Endodermal cell (in vitro differentiated cells): ENCODE measurements around the gene COL18A1. TPM values are rescaled to one million over a fixed set of nuclear protein-coding genes. Genes with fewer than 3 reads are reported as not detected.
"Not testable (repeated sequence)": the region's sequence is repeated elsewhere in the genome, so short reads cannot be mapped to it uniquely, and the experiment has no call there.

Experiments
- DNase-seq: peaks from one replicate; pipeline ENCODE4 v3.0.0-alpha.2; 2017
- H3K27ac ChIP-seq: 2 replicates; pipeline ENCODE4 v1.5.1; 2013; ENCODE audit warnings: mild to moderate bottlenecking, low read depth, low read length, moderate library complexity
- H3K27me3 ChIP-seq: 2 replicates; pipeline ENCODE4 v1.6.1; 2013; ENCODE audit warnings: mild to moderate bottlenecking, low read length, moderate library complexity; ENCODE audit not compliant: insufficient read depth, control insufficient read depth, poor library complexity, severe bottlenecking
- H3K36me3 ChIP-seq: 2 replicates; pipeline ENCODE4 v1.7.0; 2013; ENCODE audit warnings: mild to moderate bottlenecking, low read length, moderate library complexity; ENCODE audit not compliant: control insufficient read depth, insufficient read depth
- H3K4me1 ChIP-seq: one replicate; pipeline ENCODE4 v1.7.0; 2013; ENCODE audit warnings: low read length; ENCODE audit not compliant: control insufficient read depth, insufficient read depth
- H3K4me3 ChIP-seq: 2 replicates; pipeline ENCODE4 v1.5.1; 2013; ENCODE audit warnings: mild to moderate bottlenecking, low read length, moderate library complexity
- H3K9ac ChIP-seq: 2 replicates; pipeline ENCODE4 v1.6.1; 2013; ENCODE audit warnings: mild to moderate bottlenecking, low read length, moderate library complexity; ENCODE audit not compliant: poor library complexity, severe bottlenecking; ENCODE audit errors: extremely low read depth
- H3K9me3 ChIP-seq: 2 replicates; pipeline ENCODE4 v1.6.1; 2013; ENCODE audit warnings: mild to moderate bottlenecking, low read length, moderate library complexity; ENCODE audit not compliant: control insufficient read depth
- H3K27ac Mint-ChIP-seq: 2 replicates; pipeline ENCODE4 v1.8.0; 2020; ENCODE audit warnings: mixed read lengths
- H3K27me3 Mint-ChIP-seq: 2 replicates; pipeline ENCODE4 v1.8.0; 2021; ENCODE audit warnings: mild to moderate bottlenecking, mixed read lengths; ENCODE audit not compliant: insufficient read depth
- H3K36me3 Mint-ChIP-seq: 2 replicates; pipeline ENCODE4 v1.8.0; 2020; ENCODE audit warnings: low read depth, mixed read lengths
- H3K4me1 Mint-ChIP-seq: 2 replicates; pipeline ENCODE4 v1.8.0; 2020; ENCODE audit warnings: mixed read lengths
- H3K4me3 Mint-ChIP-seq: 2 replicates; pipeline ENCODE4 v1.8.0; 2020; ENCODE audit warnings: mild to moderate bottlenecking, moderate library complexity, mixed read lengths
- H3K9me3 Mint-ChIP-seq: 2 replicates; pipeline ENCODE4 v1.8.0; 2020; ENCODE audit warnings: mild to moderate bottlenecking, mixed read lengths
- WGBS, 2 experiments: methylation state at CpG; one replicate each; pipeline versions ENCODE4 v1.1.5 to v1.1.7; 2013; ENCODE audit warnings: missing lambda C conversion rate in 2 of 2, mixed read lengths in 1 of 2; ENCODE audit not compliant: insufficient coverage in 1 of 2, insufficient read length in 1 of 2; 5-methylcytosine and 5-hydroxymethylcytosine counted together
- total RNA-seq, 2 donors: library from RNA; stranded (reverse); fragmentation: NEBNext Ultra II Directional in 1 of 2; extraction: Animal tissue kit (Norgen Biotek cat#: 25700) in 1 of 2; gene quantifications; 2 replicates in 1 of 2; 3 replicates in 1 of 2; pipeline ENCODE4 v1.2.1, GENCODE V29; 2021
- TF ChIP-seq, protein P1 (sequence below): fragments of 200-600 bp; sonication (generic); conservative IDR thresholded peaks from 2 replicates; pipeline ENCODE4 v1.5.0; 2021; ENCODE audit warnings: antibody characterized with exemption, mild to moderate bottlenecking

The COL18A1 gene
- total RNA-seq, 2 donors from 2014 or later = 332 to 398 TPM

GRCh38 chr21:45528981-45529784, 124.2 kb downstream of the COL18A1 start:
- H3K9me3 Mint-ChIP-seq = no peaks in the 10 kb centered on the region

DNA sequence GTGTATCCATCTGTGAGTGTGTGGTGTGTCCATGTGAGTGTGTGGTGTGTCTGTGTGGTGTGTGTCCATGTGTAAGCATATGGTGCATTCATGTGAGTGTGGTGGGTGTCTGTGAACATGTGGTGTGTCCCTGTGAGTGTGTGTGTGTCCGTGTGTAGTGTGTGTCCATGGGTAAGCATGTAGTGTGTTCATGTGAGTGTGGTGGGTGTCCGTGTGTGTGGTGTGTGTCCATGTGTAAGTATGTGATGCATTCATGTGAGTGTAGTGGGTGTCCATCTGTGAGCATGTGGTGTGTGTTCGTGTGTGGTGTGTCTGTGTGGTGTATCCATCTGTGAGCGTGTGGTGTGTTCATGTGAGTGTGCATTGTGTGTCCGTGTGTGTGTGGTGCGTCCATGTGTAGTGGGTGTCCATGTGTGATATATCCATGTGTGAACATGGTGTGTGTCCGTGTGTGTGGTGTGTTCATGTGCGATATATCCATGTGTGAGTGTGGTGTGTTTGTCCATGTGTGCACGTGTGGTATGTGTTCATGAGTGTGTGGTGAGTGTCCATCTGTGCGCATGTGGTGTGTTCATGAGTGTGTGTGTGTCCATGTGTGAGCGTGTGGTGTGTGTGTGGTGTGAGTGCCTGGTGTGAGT, 124.9 kb downstream of the COL18A1 start:
- Histone ChIP-seq H3K4me1 (peaks cover 2% of the 10 kb centered on the region), H3K27ac (no peak overlapping the region), H3K9me3 (no peaks in the 10 kb centered on the region), H3K4me3 (no peak overlapping the region), H3K36me3 (peaks cover 21% of the 10 kb centered on the region), H3K9ac (no peak overlapping the region), H3K27me3 (no peaks in the 10 kb centered on the region)
- Mint-ChIP-seq H3K4me3 (no peak overlapping the region), H3K4me1 (no peaks in the 10 kb centered on the region), H3K9me3 (no peaks in the 10 kb centered on the region), H3K27me3 (no peaks in the 10 kb centered on the region), H3K36me3 (peaks cover 23% of the 10 kb centered on the region), H3K27ac (no peak overlapping the region)
- DNase-seq = peak; percentile 27
- TF ChIP-seq, protein P1, sequence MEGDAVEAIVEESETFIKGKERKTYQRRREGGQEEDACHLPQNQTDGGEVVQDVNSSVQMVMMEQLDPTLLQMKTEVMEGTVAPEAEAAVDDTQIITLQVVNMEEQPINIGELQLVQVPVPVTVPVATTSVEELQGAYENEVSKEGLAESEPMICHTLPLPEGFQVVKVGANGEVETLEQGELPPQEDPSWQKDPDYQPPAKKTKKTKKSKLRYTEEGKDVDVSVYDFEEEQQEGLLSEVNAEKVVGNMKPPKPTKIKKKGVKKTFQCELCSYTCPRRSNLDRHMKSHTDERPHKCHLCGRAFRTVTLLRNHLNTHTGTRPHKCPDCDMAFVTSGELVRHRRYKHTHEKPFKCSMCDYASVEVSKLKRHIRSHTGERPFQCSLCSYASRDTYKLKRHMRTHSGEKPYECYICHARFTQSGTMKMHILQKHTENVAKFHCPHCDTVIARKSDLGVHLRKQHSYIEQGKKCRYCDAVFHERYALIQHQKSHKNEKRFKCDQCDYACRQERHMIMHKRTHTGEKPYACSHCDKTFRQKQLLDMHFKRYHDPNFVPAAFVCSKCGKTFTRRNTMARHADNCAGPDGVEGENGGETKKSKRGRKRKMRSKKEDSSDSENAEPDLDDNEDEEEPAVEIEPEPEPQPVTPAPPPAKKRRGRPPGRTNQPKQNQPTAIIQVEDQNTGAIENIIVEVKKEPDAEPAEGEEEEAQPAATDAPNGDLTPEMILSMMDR = no peak
- WGBS, 2 experiments = 92 to 94% methylated on average over 10 to 11 of the region's 11 CpGs

More at GRCh38 chr21:45528981-45529784, 124.2 kb downstream of the COL18A1 start:
- H3K4me3 Mint-ChIP-seq = no peak overlapping the region
- H3K27me3 Mint-ChIP-seq = no peaks in the 10 kb centered on the region
- peaks cover 21% of the 10 kb centered on the region for H3K36me3 ChIP-seq
- DNase-seq = peak; percentile 40
- TF ChIP-seq, protein P1 = peak; percentile 16
- H3K9ac ChIP-seq = no peak overlapping the region
- no peaks in the 10 kb centered on the region for H3K4me1 Mint-ChIP-seq
- no peak overlapping the region for H3K4me3 ChIP-seq
- peaks cover 24% of the 10 kb centered on the region for H3K36me3 Mint-ChIP-seq
- WGBS, 2 experiments = 90% methylated on average over 15 to 20 of the region's 20 CpGs
- H3K27ac ChIP-seq = no peak overlapping the region
- H3K27ac Mint-ChIP-seq = no peak overlapping the region
- H3K9me3 ChIP-seq = no peaks in the 10 kb centered on the region
- no peaks in the 10 kb centered on the region for H3K4me1 ChIP-seq
- H3K27me3 ChIP-seq = no peaks in the 10 kb centered on the region

DNA sequence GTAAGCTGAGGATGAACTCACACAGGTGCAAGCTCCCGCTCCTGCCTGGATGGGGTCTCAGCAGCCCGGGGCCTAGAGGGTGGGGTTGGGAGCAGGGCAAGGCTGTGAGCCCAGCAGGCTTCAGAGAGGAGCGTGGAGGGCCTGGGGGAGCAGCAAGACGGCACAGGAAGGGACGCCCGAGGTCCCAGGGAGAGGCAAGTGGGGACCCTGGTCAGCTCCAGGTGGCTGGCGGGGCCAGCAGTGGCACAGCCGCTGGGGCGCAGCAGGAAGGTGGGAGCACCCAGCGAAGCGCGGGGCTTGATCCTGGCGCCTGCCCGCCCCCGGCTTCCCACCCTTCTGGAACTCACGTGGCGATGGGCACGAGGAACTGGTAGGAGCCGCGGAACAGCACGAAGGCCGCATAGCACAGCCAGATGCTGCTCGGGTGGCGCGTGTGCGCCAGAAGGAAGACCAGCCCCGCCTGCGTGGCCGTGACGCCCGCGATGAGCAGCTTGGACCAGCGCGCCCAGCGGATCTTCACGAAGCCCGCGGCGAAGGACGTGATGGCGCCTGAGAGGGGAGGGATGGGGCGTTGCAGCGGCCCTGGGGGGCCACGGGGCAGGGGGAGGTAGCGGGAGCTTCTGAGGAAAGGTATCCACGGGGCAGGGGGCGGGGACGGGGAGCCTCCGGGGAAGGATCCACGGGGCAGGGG, 125.6 kb downstream of the COL18A1 start:
- H3K9me3 Mint-ChIP-seq = no peaks in the 10 kb centered on the region
- Histone ChIP-seq H3K4me1 (peaks cover 7% of the 10 kb centered on the region), H3K9me3 (no peaks in the 10 kb centered on the region), H3K9ac (no peak overlapping the region), H3K27ac (no peak overlapping the region), H3K4me3 (no peak overlapping the region), H3K27me3 (no peaks in the 10 kb centered on the region), H3K36me3 (peaks cover 21% of the 10 kb centered on the region)
- peaks cover 21% of the 10 kb centered on the region for H3K36me3 Mint-ChIP-seq
- no peak overlapping the region for H3K4me3 Mint-ChIP-seq
- H3K27ac Mint-ChIP-seq = no peak overlapping the region
- TF ChIP-seq, protein P1 = no peak
- H3K4me1 Mint-ChIP-seq = peaks cover 5% of the 10 kb centered on the region
- DNase-seq = peak; percentile 37
- 95 to 96% methylated on average over 33 to 50 of the region's 50 CpGs for WGBS, 2 experiments
- no peaks in the 10 kb centered on the region for H3K27me3 Mint-ChIP-seq

DNA sequence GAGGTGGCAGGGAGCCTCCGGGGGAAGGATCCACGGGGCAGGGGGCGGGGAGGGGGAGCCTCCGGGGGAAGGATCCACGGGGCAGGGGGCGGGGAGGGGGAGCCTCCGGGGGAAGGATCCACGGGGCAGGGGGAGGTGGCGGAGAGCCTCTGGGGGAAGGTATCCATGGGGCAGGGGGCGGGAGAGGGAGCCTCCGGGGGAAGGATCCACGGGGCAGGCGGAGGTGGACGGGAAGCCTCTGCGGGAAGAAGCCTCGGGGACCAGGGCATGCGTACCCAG, 126.1 kb downstream of the COL18A1 start:
- DNase-seq, H3K4me3 ChIP-seq, H3K27me3 Mint-ChIP-seq, H3K4me3 Mint-ChIP-seq, H3K27me3 ChIP-seq, H3K9ac ChIP-seq, H3K9me3 ChIP-seq, H3K27ac Mint-ChIP-seq, H3K27ac ChIP-seq, H3K9me3 Mint-ChIP-seq, H3K4me1 Mint-ChIP-seq: not testable (repeated sequence)
- WGBS, 2 experiments = 98 to 100% methylated on average over 7 to 12 of the region's 17 CpGs
- H3K4me1 ChIP-seq = peaks cover 10% of the 10 kb centered on the region
- peaks cover 21% of the 10 kb centered on the region for H3K36me3 Mint-ChIP-seq
- H3K36me3 ChIP-seq = peaks cover 21% of the 10 kb centered on the region
